ENCODE measurements around the gene STK32B. TPM values are rescaled to one million over a fixed set of nuclear protein-coding genes. Genes with fewer than 3 reads are reported as not detected.

The STK32B gene
- total RNA-seq, 1 donor from 2014 or later, result 3.5 TPM

GRCh38 chr4:5379895-5380294 is 328.6 kb downstream of the STK32B start:
- no peak overlapping the region for H3K4me3 Mint-ChIP-seq
- no peaks in the 10 kb centered on the region for H3K36me3 Mint-ChIP-seq (ENCODE audit: low read depth)
- TF ChIP-seq CTCF (conservative IDR thresholded peaks at IDR 0.05), result no peak
- H3K27ac Mint-ChIP-seq (ENCODE audit: unreplicated experiment), result no peak overlapping the region
- no peaks in the 10 kb centered on the region for H3K27me3 Mint-ChIP-seq (ENCODE audit: low read depth)
- H3K4me1 Mint-ChIP-seq, result no peaks in the 10 kb centered on the region
- no peak for DNase-seq (ENCODE audit: low read depth, low spot score)
- peaks cover 2% of the 10 kb centered on the region for H3K9me3 Mint-ChIP-seq

- DNase-seq (ENCODE audit: low read depth, low spot score), result no peak
- Mint-ChIP-seq H3K9me3 (peaks cover 2% of the 10 kb centered on the region), H3K4me3 (no peak overlapping the region), H3K4me1 (no peaks in the 10 kb centered on the region), H3K27ac (ENCODE audit: unreplicated experiment) (no peak overlapping the region), H3K36me3 (ENCODE audit: low read depth) (no peaks in the 10 kb centered on the region), H3K27me3 (ENCODE audit: low read depth) (no peaks in the 10 kb centered on the region)
- TF ChIP-seq CTCF (conservative IDR thresholded peaks at IDR 0.05), result no peak
Measured at GRCh38 chr4:5381961-5382441, 330.7 kb downstream of the STK32B start.

GRCh38 chr4:5383191-5383980 is 332.1 kb downstream of the STK32B start:
- Mint-ChIP-seq H3K9me3 (no peaks in the 10 kb centered on the region), H3K36me3 (ENCODE audit: low read depth) (no peaks in the 10 kb centered on the region), H3K4me1 (no peaks in the 10 kb centered on the region), H3K27ac (ENCODE audit: unreplicated experiment) (no peak overlapping the region), H3K27me3 (ENCODE audit: low read depth) (no peaks in the 10 kb centered on the region), H3K4me3 (no peak overlapping the region)
- DNase-seq (ENCODE audit: low read depth, low spot score), result no peak
- no peak for TF ChIP-seq CTCF (conservative IDR thresholded peaks at IDR 0.05)

GRCh38 chr4:5385741-5386311 is 334.5 kb downstream of the STK32B start:
- H3K9me3 Mint-ChIP-seq, result no peaks in the 10 kb centered on the region
- DNase-seq (ENCODE audit: low read depth, low spot score), result no peak
- H3K27ac Mint-ChIP-seq (ENCODE audit: unreplicated experiment), result peak overlapping the region; percentile 50

DNA sequence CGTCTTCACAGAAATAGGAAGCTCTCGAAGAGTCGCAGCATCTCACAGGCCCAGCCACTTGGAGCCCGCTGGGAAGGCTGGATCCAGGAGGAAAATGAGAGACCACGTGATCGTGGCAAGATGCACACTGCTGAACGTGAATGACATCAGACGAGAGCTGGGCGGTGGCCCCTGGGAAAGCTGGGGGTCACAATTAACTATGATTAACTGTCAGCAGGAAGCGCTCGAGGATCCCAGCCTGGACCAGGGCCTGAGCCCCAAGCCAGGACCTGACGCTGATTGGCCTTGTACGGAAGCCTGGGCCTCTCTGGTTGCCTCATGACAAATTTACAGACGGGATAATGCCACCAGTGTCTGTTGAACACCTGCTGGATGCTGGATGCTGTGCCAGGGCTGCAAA is 335.6 kb downstream of the STK32B start:
- Mint-ChIP-seq H3K9me3 (no peaks in the 10 kb centered on the region), H3K27ac (ENCODE audit: unreplicated experiment) (no peak overlapping the region), H3K4me1 (no peaks in the 10 kb centered on the region), H3K36me3 (ENCODE audit: low read depth) (no peaks in the 10 kb centered on the region), H3K4me3 (no peak overlapping the region), H3K27me3 (ENCODE audit: low read depth) (no peaks in the 10 kb centered on the region)
- DNase-seq (ENCODE audit: low read depth, low spot score), result no peak
- TF ChIP-seq CTCF (conservative IDR thresholded peaks at IDR 0.05), result no peak

More at GRCh38 chr4:5385741-5386311, 334.5 kb downstream of the STK32B start:
- no peak for TF ChIP-seq CTCF (conservative IDR thresholded peaks at IDR 0.05)
- Mint-ChIP-seq H3K27me3 (ENCODE audit: low read depth) (no peaks in the 10 kb centered on the region), H3K4me3 (no peak overlapping the region), H3K4me1 (no peaks in the 10 kb centered on the region), H3K36me3 (ENCODE audit: low read depth) (no peaks in the 10 kb centered on the region)

Measured in neural crest cell (in vitro differentiated cells).